GM19193 (cell line): ENCODE results near the gene PSRC1.

Experiments used
- POLR2A ChIP-seq: IDR thresholded peaks from 4 replicates; pipeline ENCODE4 v1.6.1; 2011; ENCODE audit not compliant: insufficient read depth, insufficient read length; ENCODE audit errors: extremely low read depth

The PSRC1 gene

GRCh38 chr1:109282952-109283747, at the start of gene PSRC1:
Gene PSRC1, minus strand, starts transcription at chr1:109283145.
- TF ChIP-seq POLR2A = peak; percentile 81

GRCh38 chr1:109331113-109331512, 48.2 kb upstream of the PSRC1 start:
- TF ChIP-seq POLR2A = no peak

- no peak for TF ChIP-seq POLR2A
Measured at GRCh38 chr1:109327285-109327684, 44.3 kb upstream of the PSRC1 start.

- no peak for TF ChIP-seq POLR2A
Measured at GRCh38 chr1:109322974-109323373, 40.0 kb upstream of the PSRC1 start.

GRCh38 chr1:109319114-109319513, 36.2 kb upstream of the PSRC1 start:
- TF ChIP-seq POLR2A = no peak

- no peak for TF ChIP-seq POLR2A
Measured at GRCh38 chr1:109316506-109316905, 33.6 kb upstream of the PSRC1 start.

GRCh38 chr1:109315288-109315687, 32.3 kb upstream of the PSRC1 start:
- TF ChIP-seq POLR2A = no peak

- TF ChIP-seq POLR2A = no peak
Measured at GRCh38 chr1:109314795-109315194, 31.9 kb upstream of the PSRC1 start.

GRCh38 chr1:109312978-109313775, 30.2 kb upstream of the PSRC1 start:
- no peak for TF ChIP-seq POLR2A

- TF ChIP-seq POLR2A = no peak
Measured at GRCh38 chr1:109312246-109312645, 29.3 kb upstream of the PSRC1 start.

- no peak for TF ChIP-seq POLR2A
Measured at GRCh38 chr1:109309347-109309746, 26.4 kb upstream of the PSRC1 start.

- TF ChIP-seq POLR2A = no peak
Measured at GRCh38 chr1:109307274-109308021, 24.5 kb upstream of the PSRC1 start.

- no peak for TF ChIP-seq POLR2A
Measured at GRCh38 chr1:109306832-109307273, 23.9 kb upstream of the PSRC1 start, which contains the start of gene MYBPHL. Gene MYBPHL, minus strand, starts transcription at chr1:109307011. Its CDS starts 20 bp downstream, at chr1:109306991.

GRCh38 chr1:109304226-109304920, 21.4 kb upstream of the PSRC1 start:
- no peak for TF ChIP-seq POLR2A
